NCI-H82 (cell line): Measurements from ENCODE around the gene SLC7A10.
"Not testable (repeated sequence)": the region's sequence is repeated elsewhere in the genome, so short reads cannot be mapped to it uniquely, and the experiment has no call there.

ENCODE experiments used
- DNase-seq: peaks from one replicate; lab custom pipeline; 2025; lab: John Stamatoyannopoulos, UW

Gene SLC7A10

GRCh38 chr19:33175156-33175782, 50.4 kb downstream of the SLC7A10 start:
- no peak for DNase-seq

GRCh38 chr19:33174186-33174585, 51.5 kb downstream of the SLC7A10 start:
- DNase-seq: no peak

GRCh38 chr19:33171916-33172359, 53.7 kb downstream of the SLC7A10 start:
- no peak for DNase-seq

- DNase-seq: no peak
Measured at GRCh38 chr19:33171222-33171795, 54.3 kb downstream of the SLC7A10 start.

GRCh38 chr19:33168528-33168927, 57.1 kb downstream of the SLC7A10 start:
- no peak for DNase-seq

GRCh38 chr19:33167438-33167837, 58.2 kb downstream of the SLC7A10 start:
- DNase-seq: no peak

- not testable (repeated sequence) for DNase-seq
Measured at GRCh38 chr19:33166037-33166436, 59.6 kb downstream of the SLC7A10 start.

GRCh38 chr19:33163481-33163880, 62.2 kb downstream of the SLC7A10 start:
- DNase-seq: no peak

GRCh38 chr19:33161201-33161600, 64.4 kb downstream of the SLC7A10 start:
- DNase-seq: no peak

GRCh38 chr19:33159893-33160292, 65.8 kb downstream of the SLC7A10 start:
- no peak for DNase-seq

- DNase-seq: no peak
Measured at GRCh38 chr19:33159149-33159548, 66.5 kb downstream of the SLC7A10 start.
